WTC11 (cell line): Measurements from ENCODE around the gene MCF2L. TPM values are rescaled to one million over a fixed set of nuclear protein-coding genes. Genes with fewer than 3 reads are reported as not detected.

ENCODE experiments used
- ATAC-seq: fragments of 200-7000 bp; cut with Tn5 transposase; 2 replicates; pipeline ENCODE4 v1.10.0; 2021; ENCODE audit warnings: mild to moderate bottlenecking, moderate library complexity
- CTCF ChIA-PET: fragments of 300-600 bp; sonication (Branson Sonifier 250); formaldehyde crosslinking; loops from one replicate; lab custom pipeline; 2021; ENCODE audit warnings: antibody characterized with exemption; lab: Charles Lee
- POLR2A ChIA-PET: fragments of 350-600 bp; sonication (Branson Sonifier 250); formaldehyde crosslinking; loops from one replicate; lab custom pipeline; 2021; ENCODE audit warnings: antibody characterized with exemption; lab: Charles Lee
- DNase-seq: peaks from one replicate; pipeline ENCODE4 v3.0.0; 2021; ENCODE audit warnings: low spot score
- H3K27ac Mint-ChIP-seq: 2 replicates; pipeline ENCODE4 v1.8.0; 2021; ENCODE audit warnings: mixed read lengths
- H3K27me3 Mint-ChIP-seq: 2 replicates; pipeline ENCODE4 v1.8.0; 2021; ENCODE audit warnings: low read depth, mild to moderate bottlenecking, moderate library complexity, mixed read lengths
- H3K36me3 Mint-ChIP-seq: 2 replicates; pipeline ENCODE4 v1.8.0; 2021; ENCODE audit warnings: mixed read lengths
- H3K4me1 Mint-ChIP-seq: 2 replicates; pipeline ENCODE4 v1.8.0; 2022; ENCODE audit warnings: mixed read lengths
- H3K4me3 Mint-ChIP-seq: 2 replicates; pipeline ENCODE4 v1.8.0; 2021; ENCODE audit warnings: mild to moderate bottlenecking, moderate library complexity, mixed read lengths
- H3K9me3 Mint-ChIP-seq: 2 replicates; pipeline ENCODE4 v1.8.0; 2021; ENCODE audit warnings: mixed read lengths
- ARID4B ChIP-seq: sonication (generic); formaldehyde crosslinking; IDR thresholded peaks from 2 replicates; pipeline ENCODE4 v1.8.0; 2023; ENCODE audit warnings: missing genetic modification reagents, mild to moderate bottlenecking, borderline replicate concordance
- ATF1 ChIP-seq: sonication (generic); formaldehyde crosslinking; IDR thresholded peaks from 2 replicates; pipeline ENCODE4 v1.8.1; 2023; ENCODE audit warnings: mild to moderate bottlenecking, moderate library complexity, missing genetic modification reagents
- ATF2 ChIP-seq: sonication (generic); formaldehyde crosslinking; IDR thresholded peaks from 2 replicates; pipeline ENCODE4 v1.8.1; 2022; ENCODE audit warnings: low read depth, missing genetic modification reagents, borderline replicate concordance
- CREB1 ChIP-seq: sonication (generic); formaldehyde crosslinking; IDR thresholded peaks from 2 replicates; pipeline ENCODE4 v1.8.0; 2023; ENCODE audit warnings: mild to moderate bottlenecking, missing genetic modification reagents
- CTCF ChIP-seq: fragments of 200-600 bp; IDR thresholded peaks from 2 replicates; pipeline ENCODE4 v1.8.0; 2022; ENCODE audit warnings: antibody characterized with exemption
- ESRRA ChIP-seq: sonication (generic); formaldehyde crosslinking; IDR thresholded peaks from 2 replicates; pipeline ENCODE4 v1.8.1; 2022; ENCODE audit warnings: mild to moderate bottlenecking, missing genetic modification reagents, borderline replicate concordance
- GABPB1 ChIP-seq: sonication (generic); formaldehyde crosslinking; IDR thresholded peaks from 2 replicates; pipeline ENCODE4 v1.8.1; 2023; ENCODE audit warnings: mild to moderate bottlenecking, missing genetic modification reagents
- HMGA2 ChIP-seq: fragments of 250-450 bp; sonication (Bioruptor Pico); IDR thresholded peaks from 2 replicates; pipeline ENCODE4 v1.4.0; 2021; ENCODE audit warnings: mild to moderate bottlenecking, moderate library complexity
- MLX ChIP-seq: sonication (generic); formaldehyde crosslinking; IDR thresholded peaks from 2 replicates; pipeline ENCODE4 v1.8.1; 2023; ENCODE audit warnings: mild to moderate bottlenecking, missing genetic modification reagents, moderate library complexity
- RORB ChIP-seq: fragments of 250-450 bp; sonication (Bioruptor Pico); IDR thresholded peaks from 2 replicates; pipeline ENCODE4 v1.9.0; 2021; ENCODE audit warnings: mild to moderate bottlenecking
- ZBTB43 ChIP-seq: sonication (generic); formaldehyde crosslinking; IDR thresholded peaks from 2 replicates; pipeline ENCODE4 v1.8.1; 2023; ENCODE audit warnings: mild to moderate bottlenecking, missing genetic modification reagents
- ZNF512 ChIP-seq: sonication (generic); formaldehyde crosslinking; IDR thresholded peaks from 2 replicates; pipeline ENCODE4 v1.8.1; 2022; ENCODE audit warnings: missing genetic modification reagents, borderline replicate concordance
- total RNA-seq: library from RNA; stranded (reverse); gene quantifications from 3 replicates; pipeline ENCODE4 v1.2.3, GENCODE V29; 2021

MCF2L gene
- total RNA-seq, 1 experiment from 2014 or later = 34.8 TPM

- no peak for TF ChIP-seq CTCF
These were observed 16.2 kb downstream of the MCF2L start (continued) for GRCh38 chr13:112984954-112985802.

GRCh38 chr13:112985803-112986408, 16.9 kb downstream of the MCF2L start:
- peaks cover 6% of the 10 kb centered on the region for H3K4me1 Mint-ChIP-seq
- no peaks in the 10 kb centered on the region for H3K27me3 Mint-ChIP-seq
- H3K36me3 Mint-ChIP-seq = peaks cover 12% of the 10 kb centered on the region
- CTCF ChIA-PET = interaction anchor here (0.9 to 4.0 kb wide), 3 partner anchors 16 to 100 kb away, joined by 4 to 13 read pairs (median 4); no protein-coding TSS in a partner anchor
- no peak for ATAC-seq
- H3K27ac Mint-ChIP-seq = peak overlapping the region; percentile 83
- peaks cover 12% of the 10 kb centered on the region for H3K9me3 Mint-ChIP-seq
- DNase-seq = no peak
- TF ChIP-seq ATF2 (CRISPR knock-in tag) (no peak), ARID4B (CRISPR knock-in tag) (no peak), RORB (CRISPR knock-in tag) (no peak), HMGA2 (CRISPR knock-in tag) (no peak), MLX (no peak), ESRRA (CRISPR knock-in tag) (no peak), GABPB1 (no peak), ATF1 (CRISPR knock-in tag) (no peak), CREB1 (no peak), ZBTB43 (CRISPR knock-in tag) (no peak), ZNF512 (CRISPR knock-in tag) (no peak)
- POLR2A ChIA-PET = no interaction called here
- H3K4me3 Mint-ChIP-seq = no peak overlapping the region
